ENCODE results near the gene MCL1. TPM values are rescaled to one million over a fixed set of nuclear protein-coding genes. Genes with fewer than 3 reads are reported as not detected.

MCL1 gene
- total and polyA plus RNA-seq, 8 donors = 69.2 to 163 (median 96.7) TPM

Small RNA genes within 50 kb of the gene (microRNA-seq; reads per million reads assigned to microRNA genes)
- gene MIR4257 = 0 reads per million in 2 donors

Other genes starting within 250 kb of the MCL1 start
- 10 to 100 TPM; 10.8 to 22.3 (median 15.3) TPM for gene RPRD2, start 215.5 kb downstream of the MCL1 start, total RNA-seq
- gene RPRD2, start 215.5 kb downstream of the MCL1 start, polyA plus RNA-seq = 1 to 10 TPM; 5.2 to 6.1 TPM
- 10 to 100 TPM in 2 of 6 donors, 1 to 10 TPM in 4; 6.9 to 12.1 (median 8.2) TPM for gene TARS2, start 92.2 kb downstream of the MCL1 start, total RNA-seq
- gene TARS2, start 92.2 kb downstream of the MCL1 start, polyA plus RNA-seq = 10 to 100 TPM; 11.3 to 13.6 TPM
- 1 to 10 TPM in 4 of 6 donors, under 1 TPM in 2; 0.63 to 5.6 (median 1.8) TPM for gene ECM1, start 71.5 kb downstream of the MCL1 start, total RNA-seq
- 1 to 10 TPM; 2.6 to 6.1 TPM for gene ECM1, start 71.5 kb downstream of the MCL1 start, polyA plus RNA-seq
- not detected for gene FALEC, start 63.9 kb downstream of the MCL1 start, total RNA-seq
- gene FALEC, start 63.9 kb downstream of the MCL1 start, polyA plus RNA-seq = not detected
- gene ADAMTSL4, start 30.2 kb downstream of the MCL1 start, total RNA-seq = 1 to 10 TPM; 1.3 to 6.2 (median 3.0) TPM
- gene ADAMTSL4, start 30.2 kb downstream of the MCL1 start, polyA plus RNA-seq = 1 to 10 TPM; 3.5 to 8.0 TPM
- 10 to 100 TPM; 53.9 to 76.3 (median 67.9) TPM for gene ENSA, start 50.0 kb upstream of the MCL1 start, total RNA-seq
- 10 to 100 TPM; 62.6 to 86.0 TPM for gene ENSA, start 50.0 kb upstream of the MCL1 start, polyA plus RNA-seq
- gene GOLPH3L, start 117.5 kb upstream of the MCL1 start, total RNA-seq = 10 to 100 TPM; 19.3 to 34.8 (median 27.7) TPM
- 10 to 100 TPM; 10.5 to 14.5 TPM for gene GOLPH3L, start 117.5 kb upstream of the MCL1 start, polyA plus RNA-seq
- gene HORMAD1, start 141.3 kb upstream of the MCL1 start, total RNA-seq = under 1 TPM in 2 of 6 donors, not detected in 4; 0.28 TPM
- under 1 TPM in 1 of 2 donors, not detected in 1; 0.08 TPM for gene HORMAD1, start 141.3 kb upstream of the MCL1 start, polyA plus RNA-seq
- 100 to 1,000 TPM in 1 of 6 donors, 10 to 100 TPM in 3, 1 to 10 TPM in 2; 6.5 to 126 (median 17.6) TPM for gene CTSS, start 186.2 kb upstream of the MCL1 start, total RNA-seq
- 1 to 10 TPM; 6.7 to 8.0 TPM for gene CTSS, start 186.2 kb upstream of the MCL1 start, polyA plus RNA-seq
- 10 to 100 TPM in 1 of 6 donors, 1 to 10 TPM in 5; 1.5 to 34.6 (median 4.9) TPM for gene CTSK, start 228.7 kb upstream of the MCL1 start, total RNA-seq
- gene CTSK, start 228.7 kb upstream of the MCL1 start, polyA plus RNA-seq = 1 to 10 TPM; 5.5 to 8.7 TPM

All from pancreas (tissue), 8 donors.